ENCODE measurements around the gene LRP6.
"Not testable (repeated sequence)": the region's sequence is repeated elsewhere in the genome, so short reads cannot be mapped to it uniquely, and the experiment has no call there.

The LRP6 gene

GRCh38 chr12:12265035-12265434, 1.8 kb downstream of the LRP6 start:
- DNase-seq = no peak

- DNase-seq = no peak
These were observed 2.9 kb downstream of the LRP6 start for GRCh38 chr12:12263909-12264308.

- DNase-seq = not testable (repeated sequence)
These were observed 10.5 kb downstream of the LRP6 start for GRCh38 chr12:12256291-12256757.

DNA sequence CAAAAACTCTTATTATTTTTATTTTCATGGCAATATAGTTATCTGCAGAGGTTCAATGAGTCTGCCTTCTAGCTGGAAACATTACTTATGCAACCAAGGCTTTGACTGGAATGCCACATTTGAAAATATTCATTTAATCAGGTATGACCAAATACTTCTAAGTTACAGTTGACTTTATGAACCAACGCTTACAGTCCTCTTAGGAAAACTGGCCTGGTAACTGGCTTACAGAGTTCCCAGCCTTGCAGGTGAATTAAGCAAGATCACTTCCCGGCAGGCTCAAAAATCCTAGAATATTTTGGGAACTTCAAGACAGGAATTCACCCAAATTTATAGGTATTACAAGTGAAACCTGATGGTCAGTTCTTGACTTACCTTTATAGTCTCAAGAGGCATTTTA, 12.3 kb downstream of the LRP6 start:
- no peak for DNase-seq

GRCh38 chr12:12249216-12250050, 17.4 kb downstream of the LRP6 start:
- no peak for DNase-seq

DNA sequence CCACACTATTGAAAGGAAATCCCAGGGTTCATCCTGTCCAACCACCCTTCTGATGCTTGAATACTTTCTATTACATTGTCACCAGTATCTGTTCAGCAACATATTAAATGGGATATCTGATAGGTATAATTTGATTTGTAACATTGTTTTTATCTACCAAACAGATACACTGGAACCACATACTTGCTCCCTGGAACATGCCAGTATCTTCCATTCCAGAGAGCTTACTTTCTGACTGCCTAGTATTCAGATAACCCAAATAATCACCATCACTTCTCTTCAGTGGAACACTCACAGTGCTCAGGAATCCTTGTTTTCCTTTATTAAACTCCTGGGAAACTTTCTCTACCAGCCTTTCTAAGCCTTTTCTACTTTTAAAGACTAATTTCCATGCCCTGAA, 19.3 kb downstream of the LRP6 start:
- no peak for DNase-seq

GRCh38 chr12:12244341-12244740, 22.5 kb downstream of the LRP6 start:
- DNase-seq = no peak

DNA sequence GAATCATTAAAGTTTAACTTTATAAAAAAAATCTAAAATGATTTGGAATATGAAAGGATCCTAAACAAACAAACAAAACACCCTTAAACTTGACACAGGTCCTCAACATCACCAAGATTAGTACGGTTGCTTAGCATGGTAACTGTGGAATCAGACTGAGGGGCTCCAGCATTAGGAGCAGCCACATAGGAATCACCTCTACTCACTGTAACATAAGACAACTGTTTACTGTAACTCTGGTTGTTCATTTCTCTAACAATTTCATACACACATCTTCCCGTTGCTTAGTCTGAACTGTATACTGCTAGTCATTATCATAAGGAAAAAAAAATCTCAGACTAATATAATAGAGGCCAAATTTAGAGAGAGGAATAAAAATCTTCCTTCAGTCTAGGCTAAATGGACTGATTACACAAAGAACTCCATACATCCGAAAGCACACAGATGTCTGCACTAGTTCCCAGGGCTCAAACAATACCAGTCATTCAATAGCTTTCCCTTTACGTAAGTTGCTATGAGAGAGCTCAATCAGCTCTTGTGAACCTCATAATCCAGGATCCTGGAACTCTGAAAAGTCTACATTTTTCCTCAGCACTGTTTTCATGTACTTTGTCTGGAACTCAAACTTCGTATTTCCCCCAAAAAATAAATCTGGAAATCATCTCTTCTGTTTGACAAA, 26.0 kb downstream of the LRP6 start:
- DNase-seq = no peak

DNA sequence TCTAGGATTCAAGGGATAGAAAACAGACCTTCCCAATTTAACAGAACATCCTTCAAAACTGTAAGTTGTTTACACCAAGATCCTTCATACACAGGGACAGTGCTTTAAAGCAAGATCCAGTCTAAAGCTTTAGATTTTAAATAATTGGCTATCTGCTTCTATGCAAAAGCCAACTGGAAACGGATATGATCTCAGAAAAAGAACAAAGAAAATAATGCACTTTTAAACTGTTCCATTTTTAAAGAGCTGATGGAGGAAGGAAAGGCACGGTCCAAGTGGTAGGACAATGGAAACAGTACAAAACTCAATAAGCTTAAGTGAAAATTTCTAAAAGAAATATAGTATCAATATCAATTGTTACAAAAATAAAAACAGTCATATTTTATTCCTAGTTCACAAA, 27.7 kb downstream of the LRP6 start:
- DNase-seq = no peak

GRCh38 chr12:12238605-12239004, 28.2 kb downstream of the LRP6 start:
- DNase-seq = no peak

DNA sequence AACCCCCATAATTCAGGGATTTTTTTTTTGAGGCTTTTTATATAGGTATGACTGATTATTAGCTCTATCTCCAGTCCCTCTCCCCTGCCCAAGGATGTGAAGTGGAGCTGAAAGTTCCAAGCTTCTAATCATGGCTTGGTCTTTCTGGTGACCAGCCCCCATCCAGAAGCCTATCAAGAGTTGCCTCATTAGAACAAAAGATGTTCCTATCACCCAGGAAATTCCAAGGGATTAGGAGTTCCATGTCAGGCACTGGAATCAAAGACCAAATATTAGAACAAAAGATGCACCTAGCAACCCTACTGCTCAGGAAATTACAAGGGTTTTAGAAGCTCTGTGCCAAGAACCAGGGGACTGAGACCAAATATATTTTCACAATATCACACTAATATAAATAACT, 29.9 kb downstream of the LRP6 start:
- no peak for DNase-seq

DNA sequence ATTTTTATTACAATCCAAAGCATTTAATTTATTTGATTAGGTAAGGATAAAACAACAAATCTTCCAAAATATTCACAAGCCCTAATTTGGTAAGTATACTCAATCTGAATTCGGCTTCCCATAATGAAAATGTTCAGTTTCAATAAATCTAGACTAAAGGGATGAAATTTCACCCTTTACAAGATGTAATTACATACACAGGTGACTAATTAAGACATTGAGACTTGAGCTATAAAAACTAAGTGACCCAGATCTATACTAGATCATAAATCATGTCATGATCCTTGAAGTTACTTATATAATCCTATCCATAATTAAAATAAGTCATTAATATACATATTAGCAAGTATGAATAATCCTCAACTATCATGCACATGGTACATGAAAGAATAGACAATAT, 36.6 kb downstream of the LRP6 start:
- no peak for DNase-seq

DNA sequence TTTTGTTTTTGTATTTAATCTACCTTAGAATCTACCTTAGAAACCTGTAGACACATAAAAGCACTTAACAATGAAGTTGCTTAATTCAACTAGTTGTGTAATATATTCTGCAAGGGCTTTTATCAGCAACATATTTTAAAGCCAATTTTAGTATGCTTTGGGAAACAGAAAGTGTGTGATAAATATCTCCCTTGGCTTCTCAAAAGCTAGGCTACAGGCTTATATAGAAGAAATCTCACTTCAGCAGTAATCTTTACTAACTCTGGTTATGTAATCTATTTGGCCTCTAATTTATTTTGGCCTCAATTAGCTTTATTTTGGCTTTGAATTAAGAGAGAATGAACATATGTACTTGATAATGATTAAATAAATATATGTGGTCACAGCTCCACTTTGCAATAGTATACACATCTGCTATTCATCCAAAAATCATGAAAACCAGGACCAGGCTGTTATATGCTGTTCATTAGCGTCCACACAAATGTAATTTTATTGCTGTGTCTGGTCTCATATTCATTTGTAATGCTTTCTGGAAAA, 37.2 kb downstream of the LRP6 start:
- no peak for DNase-seq

- DNase-seq = no peak
These were observed 38.4 kb downstream of the LRP6 start for GRCh38 chr12:12228402-12228801.

DNA sequence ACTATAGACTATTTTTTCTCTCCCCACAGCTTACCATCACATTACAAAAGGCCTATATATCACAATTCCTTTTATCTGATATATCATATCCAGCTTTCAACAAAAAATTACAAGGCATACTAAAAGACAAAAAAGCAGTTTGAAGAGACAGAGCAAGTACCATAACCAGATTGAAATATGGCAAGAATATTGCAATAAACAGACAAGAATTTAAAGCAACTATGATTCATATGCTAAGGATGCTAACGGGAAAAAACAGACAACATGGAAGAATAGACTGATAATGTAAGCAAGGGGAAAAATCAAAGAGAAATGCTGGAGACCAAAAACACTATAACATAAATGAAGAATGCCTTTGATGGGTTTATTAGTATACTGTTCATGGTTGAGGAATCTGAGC, 40.7 kb downstream of the LRP6 start:
- no peak for DNase-seq

- no peak for DNase-seq
These were observed 42.5 kb downstream of the LRP6 start for GRCh38 chr12:12224240-12224940.

- DNase-seq = no peak
These were observed 45.3 kb downstream of the LRP6 start for GRCh38 chr12:12221560-12221959.

- DNase-seq = no peak
These were observed 47.2 kb downstream of the LRP6 start for GRCh38 chr12:12219664-12220063.

- no peak for DNase-seq
These were observed 49.9 kb downstream of the LRP6 start for GRCh38 chr12:12217018-12217359.

DNA sequence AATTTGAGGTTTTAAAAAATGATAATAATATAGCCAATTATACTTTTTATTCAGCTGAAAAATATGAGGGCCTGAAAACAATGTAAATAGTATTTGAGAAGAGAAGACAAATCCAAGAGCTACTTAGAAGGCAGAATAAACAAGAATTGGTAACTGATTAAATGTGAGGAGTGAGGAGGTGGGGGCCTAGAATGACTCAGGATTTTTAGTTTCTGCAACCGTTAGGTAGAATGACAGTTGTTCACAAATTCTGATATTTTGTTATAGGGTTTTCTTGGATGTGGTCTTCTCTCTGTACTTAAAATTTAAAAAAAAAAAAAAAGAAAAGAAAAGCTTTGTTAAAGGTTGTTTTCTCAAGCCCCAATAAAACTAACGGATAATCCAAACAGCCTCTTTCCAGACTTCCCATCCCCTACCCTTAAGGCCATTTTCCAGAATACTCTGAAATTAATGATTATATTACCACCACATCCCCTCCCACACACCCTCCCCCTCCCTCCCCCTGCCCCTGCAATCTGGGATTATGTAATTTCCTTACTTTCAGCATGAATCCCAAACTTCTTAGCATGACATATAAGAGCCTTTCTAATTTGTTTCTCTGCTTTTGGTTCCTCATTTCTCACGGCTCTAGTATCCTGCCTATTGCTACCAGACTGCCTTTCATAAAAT, 50.4 kb downstream of the LRP6 start:
- no peak for DNase-seq

DNA sequence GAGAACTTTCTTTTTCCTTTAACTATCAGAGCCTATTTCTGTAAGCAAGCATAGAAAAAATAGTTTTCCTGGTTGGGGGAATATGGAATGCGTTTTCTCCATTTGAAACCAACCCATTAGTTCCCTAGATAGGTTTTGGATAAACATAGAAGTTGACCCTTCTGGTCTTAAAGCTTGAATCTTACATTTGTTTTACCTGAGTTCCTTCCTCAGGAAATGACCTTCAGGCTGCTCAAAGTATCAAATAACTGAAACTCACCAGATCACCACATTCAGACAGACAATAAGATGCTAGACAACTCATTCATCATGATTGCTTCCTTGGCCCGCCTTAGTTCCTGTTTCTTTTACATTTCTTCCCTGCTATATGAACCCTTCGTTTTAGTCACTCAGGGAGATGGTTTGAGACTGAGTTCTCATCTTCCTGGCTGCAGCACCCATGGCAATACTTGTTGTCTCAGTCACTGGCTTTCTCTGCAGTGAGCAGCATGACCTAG, 52.2 kb downstream of the LRP6 start:
- no peak for DNase-seq

GRCh38 chr12:12214201-12214600, 52.6 kb downstream of the LRP6 start:
- no peak for DNase-seq

DNA sequence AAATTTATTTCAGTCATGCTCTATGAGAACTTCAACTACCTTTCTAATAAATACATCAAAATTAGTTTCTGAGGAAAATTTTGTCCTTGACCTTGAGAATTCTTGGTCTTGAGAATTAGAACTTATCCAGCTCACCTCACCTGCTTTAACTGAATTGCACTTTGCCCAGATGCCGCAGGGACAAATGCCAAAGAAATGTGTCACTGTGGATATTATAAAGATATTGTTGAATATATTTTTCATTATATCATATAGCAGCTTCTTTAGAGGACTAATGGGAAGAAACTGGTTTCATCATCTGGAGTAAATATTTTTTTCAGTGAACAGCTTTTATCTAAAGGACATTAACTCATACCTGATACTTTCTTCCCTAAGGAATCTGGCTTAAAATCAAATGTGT, 54.1 kb downstream of the LRP6 start:
- no peak for DNase-seq

Data from NCI-H774 (cell line).